GM18505 (cell line): ENCODE data around the gene PADI3.
"Not testable (repeated sequence)": the region's sequence is repeated elsewhere in the genome, so short reads cannot be mapped to it uniquely, and the experiment has no call there.

Experiments
- ATAC-seq: cut with Tn5 transposase; IDR thresholded peaks from one replicate; pipeline ENCODE4 v1.9.1; 2021; ENCODE audit not compliant: unreplicated experiment
- POLR2A ChIP-seq: IDR thresholded peaks from 4 replicates; pipeline ENCODE4 v1.6.1; 2011; ENCODE audit warnings: borderline replicate concordance; ENCODE audit not compliant: insufficient read depth, insufficient read length; ENCODE audit errors: extremely low read depth

PADI3 gene

GRCh38 chr1:17228619-17229018, 20.3 kb upstream of the PADI3 start:
- TF ChIP-seq POLR2A = no peak

GRCh38 chr1:17229379-17229778, 19.5 kb upstream of the PADI3 start:
- no peak for TF ChIP-seq POLR2A
- no peak for ATAC-seq

More at GRCh38 chr1:17228619-17229018, 20.3 kb upstream of the PADI3 start:
- no peak for ATAC-seq

DNA sequence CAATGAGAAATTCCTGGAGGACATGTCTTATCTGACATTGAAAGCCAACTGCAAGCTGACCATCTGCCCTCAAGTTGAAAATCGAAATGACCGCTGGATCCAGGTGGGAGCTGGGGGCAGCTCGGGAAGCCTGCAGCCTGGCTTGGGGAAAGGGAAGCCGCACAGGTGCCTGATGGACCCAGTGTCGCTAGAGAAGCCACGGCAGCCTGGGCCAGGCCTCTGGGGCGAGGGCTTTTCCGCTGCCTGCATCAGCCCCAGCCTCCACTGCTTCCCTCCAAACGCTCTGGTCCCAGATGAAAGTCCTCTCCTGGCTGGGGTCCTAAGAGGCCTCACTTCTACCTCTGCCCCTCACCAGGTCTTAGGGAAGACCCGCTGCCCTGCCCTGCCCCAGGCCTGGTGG, 18.8 kb upstream of the PADI3 start:
- TF ChIP-seq POLR2A = no peak
- no peak for ATAC-seq

GRCh38 chr1:17230671-17231310, 18.1 kb upstream of the PADI3 start:
- TF ChIP-seq POLR2A = no peak

DNA sequence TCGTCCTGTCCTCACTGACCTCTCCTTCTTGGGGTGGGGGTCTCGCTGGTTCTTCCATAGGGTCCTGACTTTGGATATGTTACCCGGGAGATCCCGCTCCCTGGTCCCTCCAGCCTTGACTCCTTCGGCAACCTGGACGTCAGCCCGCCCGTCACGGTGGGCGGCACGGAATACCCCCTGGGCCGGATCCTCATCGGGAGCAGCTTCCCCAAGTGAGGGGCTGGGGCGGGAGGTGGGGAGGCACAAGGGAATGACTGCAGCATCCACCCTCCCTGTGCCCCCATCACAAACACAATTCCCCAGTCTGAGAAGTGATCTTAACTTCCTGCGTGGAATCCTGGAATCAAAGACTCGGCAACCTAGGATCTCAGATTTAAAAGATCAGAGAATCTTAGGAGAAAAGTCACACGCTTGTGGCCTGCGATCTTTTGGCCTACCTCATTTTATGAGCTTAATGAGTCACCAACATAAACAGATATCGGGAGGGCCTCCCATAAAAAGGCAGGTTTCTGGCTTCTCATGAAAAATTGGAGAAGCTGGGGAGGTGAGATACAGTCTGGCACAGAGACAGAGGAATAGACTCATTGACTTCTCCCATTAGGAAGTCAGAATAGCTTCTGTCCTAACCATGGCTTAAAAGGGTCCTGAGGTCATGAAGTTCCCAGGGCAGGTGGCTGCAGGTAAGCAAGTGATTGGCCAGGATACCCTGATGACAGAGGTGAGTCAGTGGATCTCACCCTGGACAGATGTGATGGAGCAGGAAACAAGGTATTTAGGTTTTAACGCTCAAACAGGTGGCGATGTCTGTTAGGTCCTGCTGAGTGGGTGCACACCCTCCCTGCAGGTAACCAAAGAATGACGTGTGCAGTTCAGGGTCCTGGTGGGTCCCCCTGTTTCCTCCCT, 15.9 kb upstream of the PADI3 start:
- no peak for TF ChIP-seq POLR2A
- no peak for ATAC-seq

More at GRCh38 chr1:17230671-17231310, 18.1 kb upstream of the PADI3 start:
- ATAC-seq = no peak

- TF ChIP-seq POLR2A = no peak
- ATAC-seq = no peak
Measured at GRCh38 chr1:17233675-17234320, 15.1 kb upstream of the PADI3 start.

DNA sequence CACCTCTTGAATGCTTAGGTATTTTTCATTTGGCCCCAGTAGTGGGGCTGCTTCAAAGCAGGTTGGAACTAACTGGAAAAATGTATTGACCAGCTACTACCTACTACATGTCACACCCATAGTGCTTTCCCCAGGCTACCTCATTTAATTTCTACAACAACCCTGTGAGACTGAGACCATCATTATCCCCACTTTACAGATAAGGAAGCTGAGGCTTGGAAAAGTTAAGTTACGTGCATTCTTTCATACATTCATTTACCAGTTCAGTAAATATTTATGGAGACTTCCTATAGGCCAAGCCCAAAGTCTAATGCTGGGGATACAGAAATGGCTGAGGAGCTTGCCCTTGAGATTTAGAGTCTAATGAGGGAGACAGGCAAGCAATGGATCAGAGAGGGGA, 14.5 kb upstream of the PADI3 start:
- ATAC-seq = no peak
- no peak for TF ChIP-seq POLR2A

DNA sequence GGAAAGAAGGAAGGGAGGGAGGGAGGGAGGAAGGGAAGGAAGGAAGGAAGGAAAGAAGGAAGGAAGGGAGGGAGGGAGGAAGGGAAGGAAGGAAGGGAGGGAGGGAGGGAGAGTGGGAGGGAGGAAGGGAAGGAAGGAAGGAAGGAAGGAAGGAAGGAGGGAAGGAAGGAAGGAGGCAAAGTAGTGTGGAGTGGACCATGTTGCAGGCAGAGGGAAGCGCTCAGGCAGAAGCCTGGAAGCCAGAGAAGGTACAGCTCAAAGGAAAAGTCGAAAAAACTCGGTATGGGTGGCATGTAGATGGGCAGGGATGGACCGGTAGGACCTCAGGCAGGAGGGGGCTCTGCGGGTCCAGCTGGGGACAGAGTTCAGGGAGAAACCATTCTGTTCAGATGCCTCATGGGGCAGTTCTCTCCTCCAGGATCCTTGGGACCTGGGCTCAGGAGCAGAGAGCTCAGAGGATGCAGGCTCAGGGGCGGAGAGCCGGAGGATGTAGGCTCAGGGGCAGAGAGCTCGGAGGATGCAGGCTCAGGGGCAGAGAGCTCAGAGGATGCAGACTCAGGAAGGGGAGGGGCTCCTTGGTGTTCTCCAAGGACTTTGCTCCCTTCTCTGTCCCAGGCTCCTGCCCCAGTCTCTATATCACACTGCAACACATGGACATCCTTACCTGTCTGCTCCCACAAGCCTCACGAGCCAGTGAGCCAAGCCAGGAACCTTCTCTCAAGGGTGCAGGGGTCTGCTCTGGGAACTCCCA, 13.6 kb upstream of the PADI3 start:
- ATAC-seq = no peak
- TF ChIP-seq POLR2A = no peak

DNA sequence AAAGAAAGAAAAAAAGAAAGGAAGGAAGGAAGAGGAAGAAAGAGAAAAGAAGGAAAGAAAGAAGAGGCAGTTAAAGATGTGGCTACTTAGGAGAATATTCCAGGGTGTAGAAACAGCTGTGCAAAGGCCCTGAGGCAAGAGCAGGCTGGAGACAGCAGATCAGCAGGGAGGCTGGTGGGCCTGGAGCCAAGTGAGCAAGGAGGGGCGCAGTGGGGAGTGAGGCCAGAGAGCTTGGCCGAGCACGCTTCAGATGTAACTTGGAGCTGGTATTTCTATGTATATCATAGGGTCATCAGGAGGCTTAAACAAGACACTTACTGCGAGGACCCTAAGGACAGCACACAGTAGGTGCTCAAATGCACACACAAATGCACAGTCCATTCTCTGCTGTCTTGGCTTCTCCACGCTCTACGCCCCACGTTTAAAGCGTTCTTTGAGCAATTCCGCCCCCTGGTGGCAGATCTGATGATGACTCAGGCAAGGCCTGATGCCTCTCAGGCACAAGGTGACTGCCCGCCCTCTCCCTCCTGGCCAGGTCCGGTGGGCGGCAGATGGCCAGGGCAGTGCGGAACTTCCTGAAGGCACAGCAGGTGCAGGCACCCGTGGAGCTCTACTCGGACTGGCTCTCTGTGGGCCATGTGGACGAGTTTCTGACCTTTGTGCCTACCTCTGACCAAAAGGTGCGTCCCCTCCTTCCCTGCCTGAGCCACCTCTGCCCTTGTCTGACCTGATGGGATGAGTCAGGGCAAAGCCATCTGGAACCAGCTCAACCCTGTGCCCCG, 11.9 kb upstream of the PADI3 start:
- no peak for ATAC-seq
- no peak for TF ChIP-seq POLR2A

- TF ChIP-seq POLR2A = no peak
- no peak for ATAC-seq
Measured at GRCh38 chr1:17237561-17237903, 11.4 kb upstream of the PADI3 start.

DNA sequence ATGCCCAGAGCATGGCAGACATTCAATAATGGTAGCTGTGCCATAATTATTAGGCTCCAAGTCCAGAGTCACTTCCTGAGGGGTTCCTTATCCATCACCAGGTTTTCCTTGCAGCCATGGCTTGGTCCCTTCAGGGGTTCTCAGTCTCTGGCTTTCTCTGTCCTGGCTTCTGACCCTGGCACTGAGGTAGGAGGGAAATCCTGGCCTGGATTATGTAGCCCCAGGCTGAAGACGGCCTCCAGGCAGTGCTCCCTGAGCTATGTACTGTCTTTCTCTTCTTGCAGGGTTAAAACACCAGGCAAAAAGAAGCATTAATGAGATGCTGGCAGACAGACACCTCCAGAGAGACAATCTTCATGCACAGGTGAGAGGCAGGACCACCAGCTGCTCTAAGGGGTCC, 9.5 kb upstream of the PADI3 start:
- TF ChIP-seq POLR2A = no peak
- no peak for ATAC-seq

- ATAC-seq = not testable (repeated sequence)
Measured at GRCh38 chr1:17241011-17241779, 7.7 kb upstream of the PADI3 start.

DNA sequence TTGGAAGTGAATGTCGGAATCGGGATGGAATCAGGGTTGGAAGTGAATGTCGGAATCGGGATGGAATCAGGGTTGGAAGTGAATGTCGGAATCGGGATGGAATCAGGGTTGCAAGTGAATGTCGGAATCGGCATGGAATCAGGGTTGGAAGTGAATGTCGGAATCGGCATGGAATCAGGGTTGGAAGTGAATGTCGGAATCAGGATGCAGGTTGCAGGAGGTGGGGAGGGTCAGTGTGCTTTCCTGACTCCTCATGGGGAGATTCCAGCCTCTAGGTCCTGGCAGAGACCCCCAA, 7.2 kb upstream of the PADI3 start:
- not testable (repeated sequence) for ATAC-seq
